GM12865 (cell line): Measurements from ENCODE around the gene CACNA1E.

Experiments used
- DNase-seq: peaks from one replicate; pipeline ENCODE4 v3.0.0; 2010; ENCODE audit warnings: low read depth
- H3K4me3 ChIP-seq: 2 replicates; pipeline ENCODE4 v1.5.1; 2011; ENCODE audit warnings: mild to moderate bottlenecking, low read depth, low read length, control low read depth
- TF ChIP-seq, protein P1 (sequence below): IDR thresholded peaks from 2 replicates; pipeline ENCODE4 v1.5.1; 2011; ENCODE audit warnings: low read length, control low read depth, low read depth, inconsistent platforms; ENCODE audit not compliant: insufficient read depth; ENCODE audit errors: missing control alignments

The CACNA1E gene

DNA sequence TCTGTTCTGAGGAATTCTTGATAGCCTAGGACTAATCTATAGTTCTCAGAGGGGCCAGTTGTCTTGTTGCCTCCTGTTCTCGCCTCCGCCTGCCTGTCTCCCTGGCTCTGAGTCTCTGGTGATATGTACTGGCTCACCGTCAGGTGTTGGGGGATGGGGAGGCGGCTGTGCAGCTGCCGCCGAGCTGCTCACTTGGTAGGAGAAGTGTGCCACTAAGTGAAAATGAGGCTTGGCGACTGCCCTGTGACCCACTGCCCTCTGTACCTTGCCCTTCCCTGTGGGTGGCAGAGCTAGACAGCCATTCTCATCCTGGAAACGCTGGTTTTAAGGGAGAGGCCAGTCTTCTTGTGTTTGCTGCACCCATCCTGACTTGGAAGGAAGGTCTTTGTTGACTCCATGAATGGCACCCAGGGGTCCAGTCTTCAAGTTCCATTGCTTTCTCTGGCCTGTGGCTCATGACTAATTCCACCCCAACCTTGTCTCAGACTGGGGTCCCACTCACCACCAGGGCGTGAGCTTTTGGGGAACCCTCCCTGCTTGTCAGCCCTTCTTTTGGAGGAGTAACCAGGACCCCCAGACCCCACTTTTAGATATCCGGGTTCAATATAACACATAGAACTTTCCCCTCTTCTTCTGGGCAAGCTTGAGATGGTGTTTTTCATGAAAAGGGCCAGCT is 120.6 kb downstream of the CACNA1E start:
- H3K4me3 ChIP-seq: no peak overlapping the region
- TF ChIP-seq, protein P1, sequence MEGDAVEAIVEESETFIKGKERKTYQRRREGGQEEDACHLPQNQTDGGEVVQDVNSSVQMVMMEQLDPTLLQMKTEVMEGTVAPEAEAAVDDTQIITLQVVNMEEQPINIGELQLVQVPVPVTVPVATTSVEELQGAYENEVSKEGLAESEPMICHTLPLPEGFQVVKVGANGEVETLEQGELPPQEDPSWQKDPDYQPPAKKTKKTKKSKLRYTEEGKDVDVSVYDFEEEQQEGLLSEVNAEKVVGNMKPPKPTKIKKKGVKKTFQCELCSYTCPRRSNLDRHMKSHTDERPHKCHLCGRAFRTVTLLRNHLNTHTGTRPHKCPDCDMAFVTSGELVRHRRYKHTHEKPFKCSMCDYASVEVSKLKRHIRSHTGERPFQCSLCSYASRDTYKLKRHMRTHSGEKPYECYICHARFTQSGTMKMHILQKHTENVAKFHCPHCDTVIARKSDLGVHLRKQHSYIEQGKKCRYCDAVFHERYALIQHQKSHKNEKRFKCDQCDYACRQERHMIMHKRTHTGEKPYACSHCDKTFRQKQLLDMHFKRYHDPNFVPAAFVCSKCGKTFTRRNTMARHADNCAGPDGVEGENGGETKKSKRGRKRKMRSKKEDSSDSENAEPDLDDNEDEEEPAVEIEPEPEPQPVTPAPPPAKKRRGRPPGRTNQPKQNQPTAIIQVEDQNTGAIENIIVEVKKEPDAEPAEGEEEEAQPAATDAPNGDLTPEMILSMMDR: no peak
- DNase-seq: no peak

DNA sequence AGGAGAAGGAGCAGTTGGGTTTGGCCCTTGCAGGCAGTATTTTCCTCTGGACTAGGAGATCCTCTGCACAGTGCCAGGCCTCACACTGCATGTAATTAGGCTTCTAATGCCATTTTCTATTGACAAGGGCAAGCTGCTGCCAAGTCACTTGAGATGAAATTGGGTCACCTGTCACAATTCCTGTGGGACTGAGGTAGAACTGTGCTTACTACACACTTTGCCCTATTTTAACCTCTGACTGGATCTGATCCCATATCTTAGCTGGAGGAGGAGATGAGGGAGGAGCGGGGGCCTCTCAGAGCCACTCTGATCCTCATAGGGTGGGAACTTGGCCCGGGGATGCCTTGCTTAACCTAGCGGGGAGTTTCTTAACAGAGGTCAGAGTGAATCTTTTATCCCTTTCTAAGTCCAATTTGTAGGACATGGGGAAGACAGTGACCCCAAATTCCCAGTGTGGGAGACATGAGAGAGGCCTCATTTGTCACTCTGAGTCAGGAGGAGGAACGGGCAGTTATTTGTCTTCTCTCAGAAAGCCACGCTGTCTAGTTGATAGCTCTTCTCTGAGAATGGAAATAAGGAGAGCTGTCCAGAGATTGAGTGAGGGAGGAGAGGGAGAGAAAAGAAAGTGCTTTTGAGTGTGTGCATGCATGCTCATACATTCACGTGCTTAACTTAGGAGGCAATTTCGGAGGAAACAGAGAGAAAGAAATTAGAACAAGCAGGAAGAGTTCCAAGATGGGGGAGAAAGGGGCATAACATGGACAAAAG is 121.3 kb downstream of the CACNA1E start:
- H3K4me3 ChIP-seq: no peak overlapping the region
- TF ChIP-seq, protein P1: no peak
- no peak for DNase-seq

DNA sequence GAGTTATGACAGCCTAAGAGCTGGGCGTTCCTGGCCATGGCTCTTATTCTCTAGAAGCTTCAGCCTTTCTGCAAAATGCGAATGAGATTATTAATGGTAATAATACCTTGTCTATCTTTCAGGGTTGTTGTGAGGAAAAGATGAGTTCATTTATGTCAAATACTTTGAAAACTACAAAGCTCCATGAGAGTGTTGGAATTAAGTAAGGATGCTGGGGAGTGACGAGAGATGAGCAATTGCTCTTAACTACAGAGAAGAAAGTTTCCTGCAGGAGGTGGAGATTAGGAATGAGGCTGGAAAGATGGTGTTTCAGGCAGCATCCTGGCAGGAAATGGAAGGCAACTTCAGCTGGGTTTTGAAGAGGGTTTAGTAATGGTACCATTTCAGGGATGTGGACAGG is 124.2 kb downstream of the CACNA1E start:
- TF ChIP-seq, protein P1: no peak
- H3K4me3 ChIP-seq: no peak overlapping the region
- no peak for DNase-seq

DNA sequence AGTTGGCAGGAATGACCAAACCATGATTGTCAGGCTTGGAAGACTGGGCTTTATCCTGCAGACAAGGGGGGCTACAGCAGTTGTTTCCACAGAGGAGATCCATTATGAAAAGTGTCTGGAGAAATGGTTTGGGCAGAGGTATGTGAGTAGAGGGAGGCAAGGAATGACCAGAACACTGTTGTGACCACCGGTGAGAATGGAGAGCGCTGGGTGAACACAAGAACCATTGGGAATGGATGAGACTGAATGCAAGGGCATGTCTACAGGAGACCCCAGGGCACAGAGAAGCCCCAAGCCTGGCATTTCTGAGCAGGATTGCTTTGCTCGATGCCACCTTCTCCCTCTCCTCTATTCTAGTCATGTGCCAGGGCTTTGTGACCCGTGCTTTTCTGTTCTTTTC is 125.1 kb downstream of the CACNA1E start:
- H3K4me3 ChIP-seq: no peak overlapping the region
- TF ChIP-seq, protein P1: no peak
- no peak for DNase-seq

DNA sequence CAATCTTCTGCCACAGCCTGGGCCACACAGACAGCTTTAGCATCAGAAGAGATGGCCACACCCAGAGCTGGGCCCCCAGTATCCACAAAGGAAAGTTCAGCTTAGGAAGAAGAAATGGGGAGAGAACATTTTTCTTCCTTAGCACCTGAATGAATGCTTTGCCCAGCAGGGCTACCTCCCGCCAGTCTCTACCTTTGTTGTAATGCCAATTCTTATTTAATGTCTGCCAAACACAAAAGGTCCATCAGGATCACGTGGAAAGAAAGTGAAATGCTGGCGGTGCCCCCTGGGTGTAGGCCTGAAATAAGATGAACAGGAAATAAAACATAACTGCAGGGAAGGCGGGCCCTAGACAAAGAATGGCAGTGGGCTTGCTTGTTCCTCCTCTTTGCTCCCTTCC is 125.6 kb downstream of the CACNA1E start:
- TF ChIP-seq, protein P1: no peak
- DNase-seq: no peak
- no peak overlapping the region for H3K4me3 ChIP-seq

DNA sequence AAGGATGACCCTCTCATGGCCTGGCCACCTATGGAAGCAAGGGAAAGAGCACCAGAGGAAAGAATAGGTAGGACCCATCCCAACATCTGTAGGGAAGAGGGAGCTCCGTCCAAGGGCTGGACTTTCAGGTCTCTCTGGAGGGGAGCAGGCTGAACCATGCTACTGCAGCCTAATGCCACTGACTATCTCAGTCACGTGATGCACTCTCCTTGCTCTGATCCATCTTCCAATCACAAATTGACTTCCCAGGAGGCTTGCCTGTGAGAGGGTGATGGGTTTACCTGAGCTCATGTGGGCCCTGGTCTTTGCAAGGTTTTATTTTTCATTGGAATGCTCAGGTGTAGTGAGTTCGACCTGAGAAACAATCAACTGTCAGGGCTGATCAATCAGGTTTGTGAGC is 128.8 kb downstream of the CACNA1E start:
- no peak for DNase-seq
- no peak overlapping the region for H3K4me3 ChIP-seq
- TF ChIP-seq, protein P1: no peak

DNA sequence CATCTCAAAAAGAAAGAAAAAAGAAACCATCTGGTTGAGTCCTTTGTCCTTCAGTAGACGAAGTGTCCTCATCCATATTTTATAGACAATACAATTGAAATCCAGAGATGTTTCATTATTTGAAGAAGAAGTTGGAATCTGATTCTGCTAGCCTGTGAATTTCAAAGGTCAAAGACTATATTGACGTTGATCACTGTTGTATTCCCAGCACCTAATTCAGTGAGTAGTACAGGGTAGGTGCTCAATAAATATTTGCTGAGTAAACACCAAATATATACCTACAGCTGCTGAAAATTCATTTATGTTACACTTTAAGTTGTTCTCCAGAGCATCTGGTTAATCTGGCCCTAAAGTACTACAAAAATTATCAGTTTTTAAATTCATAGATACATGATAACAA is 135.2 kb downstream of the CACNA1E start:
- TF ChIP-seq, protein P1: no peak
- DNase-seq: no peak
- H3K4me3 ChIP-seq: no peak overlapping the region
